GM12878 (cell line): ENCODE data around the gene PIK3R3. TPM values are rescaled to one million over a fixed set of nuclear protein-coding genes. Genes with fewer than 3 reads are reported as not detected.

Source experiments
- ATF7 ChIP-seq: fragments of 450-650 bp; IDR thresholded peaks from 2 replicates; pipeline ENCODE4 v1.6.1; 2016; ENCODE audit warnings: low read depth, mild to moderate bottlenecking
- BHLHE40 ChIP-seq, 2 experiments: fragments of 450-650 bp in 1 of 2; IDR thresholded peaks; 2 replicates each; pipeline ENCODE4 v1.6.1; 2011 to 2017; ENCODE audit warnings: low read depth in 2 of 2, borderline replicate concordance in 1 of 2, improper control_type of control experiment in 1 of 2, low read length in 1 of 2, mild to moderate bottlenecking in 1 of 2
- FOXM1 ChIP-seq: IDR thresholded peaks from 2 replicates; pipeline ENCODE4 v1.6.1; 2012; ENCODE audit warnings: low read depth, mild to moderate bottlenecking, inconsistent platforms, low read length, moderate library complexity
- IKZF1 ChIP-seq: fragments of 450-650 bp; conservative IDR thresholded peaks from 2 replicates; pipeline ENCODE4 v1.6.1; 2017; ENCODE audit warnings: antibody characterized with exemption, mild to moderate bottlenecking
- IKZF2 ChIP-seq, 2 experiments: fragments of 450-650 bp; IDR thresholded peaks; 2 replicates each; pipeline ENCODE4 v1.6.1; 2017; ENCODE audit warnings: mild to moderate bottlenecking in 2 of 2, moderate library complexity in 2 of 2
- IRF5 ChIP-seq: fragments of 450-650 bp; IDR thresholded peaks from 2 replicates; pipeline ENCODE4 v1.6.1; 2017; ENCODE audit warnings: borderline replicate concordance
- NBN ChIP-seq: fragments of 450-650 bp; IDR thresholded peaks from 2 replicates; pipeline ENCODE4 v1.6.1; 2016
- NR2C2 ChIP-seq: IDR thresholded peaks from 2 replicates; pipeline ENCODE4 v1.6.1; 2011; ENCODE audit warnings: borderline replicate concordance, low read depth; ENCODE audit not compliant: control insufficient read depth, insufficient read length
- RELB ChIP-seq: fragments of 450-650 bp; IDR thresholded peaks from 2 replicates; pipeline ENCODE4 v1.6.1; 2017; ENCODE audit warnings: low read depth, mild to moderate bottlenecking, moderate library complexity
- TCF12 ChIP-seq: IDR thresholded peaks from 2 replicates; pipeline ENCODE4 v1.6.1; 2011; ENCODE audit warnings: low read depth, mild to moderate bottlenecking, low read length
- polyA plus RNA-seq, 11 experiments: library from polyadenylated mRNA; depleted of rRNA in 4 of 11; unstranded in 6 of 11; stranded (reverse) in 5 of 11; fragments of >200 nt; fragmentation: Nextera tagmentation in 4 of 11; fragmentation: Illumina TruSeq in 1 of 11; extraction: Ambion mirVana in 4 of 11; extraction: Trizol in 1 of 11; gene quantifications; 1 replicate in 1 of 11; 2 replicates in 10 of 11; pipeline versions ENCODE4 v1.2.1 to v1.2.3, GENCODE V29; 2011 to 2016; ENCODE audit warnings: inconsistent platforms in 2 of 11, missing spikeins in 2 of 11, low read depth in 1 of 11
- total RNA-seq, 4 experiments: library from RNA; depleted of rRNA in 3 of 4; stranded (reverse); fragments of >200 nt in 3 of 4; fragmentation: Illumina TruSeq in 1 of 4; extraction: Trizol in 1 of 4; gene quantifications; 2 replicates each; pipeline versions ENCODE4 v1.2.1 to v1.2.3, GENCODE V29; 2013 to 2021
- TF ChIP-seq, protein P1 (sequence below): IDR thresholded peaks from 2 replicates; pipeline ENCODE4 v1.6.1; 2012; ENCODE audit warnings: improper control_type of control experiment, low read depth, low read length; ENCODE audit not compliant: insufficient replicate concordance

Gene PIK3R3
- total and polyA plus RNA-seq, 10 of the 15 experiments (the other 5 are each of a cell fraction or from before 2014, with no cell fraction given), result 4.8 to 27.0 (median 19.8) TPM

GRCh38 chr1:46159516-46159915, 27.1 kb upstream of the PIK3R3 start (continued):
- TF ChIP-seq RELB (peak; percentile 71), FOXM1 (no peak), IKZF1 (peak; percentile 67), BHLHE40 (IDR thresholded peaks at IDR 0.05; ENCODE audit: borderline replicate concordance in 1 of 2, low read depth in 2 of 2, low read length in 1 of 2) (no peak), ATF7 (0 out of 2 replicates have a peak, but pooled peaks have one; percentile 14), NBN (0 out of 2 replicates have a peak, but pooled peaks have one; percentile 52), IKZF2 (IDR thresholded peaks at IDR 0.05) (peak; percentile 66 to 78), IRF5 (no peak), TCF12 (0 out of 2 replicates have a peak, but pooled peaks have one; percentile 36), NR2C2 (no peak)
- TF ChIP-seq, protein P1, sequence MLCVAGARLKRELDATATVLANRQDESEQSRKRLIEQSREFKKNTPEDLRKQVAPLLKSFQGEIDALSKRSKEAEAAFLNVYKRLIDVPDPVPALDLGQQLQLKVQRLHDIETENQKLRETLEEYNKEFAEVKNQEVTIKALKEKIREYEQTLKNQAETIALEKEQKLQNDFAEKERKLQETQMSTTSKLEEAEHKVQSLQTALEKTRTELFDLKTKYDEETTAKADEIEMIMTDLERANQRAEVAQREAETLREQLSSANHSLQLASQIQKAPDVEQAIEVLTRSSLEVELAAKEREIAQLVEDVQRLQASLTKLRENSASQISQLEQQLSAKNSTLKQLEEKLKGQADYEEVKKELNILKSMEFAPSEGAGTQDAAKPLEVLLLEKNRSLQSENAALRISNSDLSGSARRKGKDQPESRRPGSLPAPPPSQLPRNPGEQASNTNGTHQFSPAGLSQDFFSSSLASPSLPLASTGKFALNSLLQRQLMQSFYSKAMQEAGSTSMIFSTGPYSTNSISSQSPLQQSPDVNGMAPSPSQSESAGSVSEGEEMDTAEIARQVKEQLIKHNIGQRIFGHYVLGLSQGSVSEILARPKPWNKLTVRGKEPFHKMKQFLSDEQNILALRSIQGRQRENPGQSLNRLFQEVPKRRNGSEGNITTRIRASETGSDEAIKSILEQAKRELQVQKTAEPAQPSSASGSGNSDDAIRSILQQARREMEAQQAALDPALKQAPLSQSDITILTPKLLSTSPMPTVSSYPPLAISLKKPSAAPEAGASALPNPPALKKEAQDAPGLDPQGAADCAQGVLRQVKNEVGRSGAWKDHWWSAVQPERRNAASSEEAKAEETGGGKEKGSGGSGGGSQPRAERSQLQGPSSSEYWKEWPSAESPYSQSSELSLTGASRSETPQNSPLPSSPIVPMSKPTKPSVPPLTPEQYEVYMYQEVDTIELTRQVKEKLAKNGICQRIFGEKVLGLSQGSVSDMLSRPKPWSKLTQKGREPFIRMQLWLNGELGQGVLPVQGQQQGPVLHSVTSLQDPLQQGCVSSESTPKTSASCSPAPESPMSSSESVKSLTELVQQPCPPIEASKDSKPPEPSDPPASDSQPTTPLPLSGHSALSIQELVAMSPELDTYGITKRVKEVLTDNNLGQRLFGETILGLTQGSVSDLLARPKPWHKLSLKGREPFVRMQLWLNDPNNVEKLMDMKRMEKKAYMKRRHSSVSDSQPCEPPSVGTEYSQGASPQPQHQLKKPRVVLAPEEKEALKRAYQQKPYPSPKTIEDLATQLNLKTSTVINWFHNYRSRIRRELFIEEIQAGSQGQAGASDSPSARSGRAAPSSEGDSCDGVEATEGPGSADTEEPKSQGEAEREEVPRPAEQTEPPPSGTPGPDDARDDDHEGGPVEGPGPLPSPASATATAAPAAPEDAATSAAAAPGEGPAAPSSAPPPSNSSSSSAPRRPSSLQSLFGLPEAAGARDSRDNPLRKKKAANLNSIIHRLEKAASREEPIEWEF, result no peak
